Naive thymus-derived CD4-positive, alpha-beta T cell (primary cell): ENCODE results near the gene DHX16. TPM values are rescaled to one million over a fixed set of nuclear protein-coding genes. Genes with fewer than 3 reads are reported as not detected.

Experiments
- ATAC-seq: fragments of 150-1000 bp; cut with Tn5 transposase; 2 replicates; pipeline ENCODE4 v1.10.0; 2021; ENCODE audit warnings: mild to moderate bottlenecking, moderate library complexity
- CTCF ChIA-PET: fragments of 350-600 bp; sonication (Branson Sonifier 250); formaldehyde crosslinking; loops from one replicate; lab custom pipeline; 2021; ENCODE audit warnings: antibody characterized with exemption; lab: Charles Lee
- POLR2A ChIA-PET: fragments of 350-600 bp; sonication (Branson Sonifier 250); formaldehyde crosslinking; loops from one replicate; lab custom pipeline; 2021; ENCODE audit warnings: antibody characterized with exemption, inconsistent platforms; lab: Charles Lee
- DNase-seq, 9 donors: peaks; one replicate each; pipeline versions ENCODE4 v3.0.0 to v3.0.0-alpha.2; 2020 to 2022; ENCODE audit warnings: mixed read lengths in 1 of 9
- H3K27ac ChIP-seq: one replicate; pipeline ENCODE4 v1.7.0; 2013; ENCODE audit warnings: mild to moderate bottlenecking, low read depth, low read length, moderate library complexity
- H3K27me3 ChIP-seq, 2 donors: one replicate each; pipeline ENCODE4 v1.7.0; 2013; ENCODE audit warnings: low read length in 2 of 2, mild to moderate bottlenecking in 2 of 2, moderate library complexity in 2 of 2; ENCODE audit not compliant: control insufficient read depth in 2 of 2, insufficient read depth in 2 of 2
- H3K36me3 ChIP-seq, 3 experiments: 1 replicate in 2 of 3; 2 replicates in 1 of 3; pipeline ENCODE4 v1.7.0; 2013; ENCODE audit warnings: low read length in 3 of 3, mild to moderate bottlenecking in 3 of 3, moderate library complexity in 1 of 3; ENCODE audit not compliant: insufficient read depth in 3 of 3, control insufficient read depth in 2 of 3
- H3K4me1 ChIP-seq, 2 donors: one replicate each; pipeline ENCODE4 v1.7.0; 2013; ENCODE audit warnings: low read length in 2 of 2, mild to moderate bottlenecking in 2 of 2, moderate library complexity in 1 of 2; ENCODE audit not compliant: control insufficient read depth in 2 of 2, insufficient read depth in 2 of 2
- H3K4me3 ChIP-seq: 2 replicates; pipeline ENCODE4 v1.7.0; 2013; ENCODE audit warnings: mild to moderate bottlenecking, low read length
- H3K9me3 ChIP-seq, 3 experiments: 1 replicate in 2 of 3; 2 replicates in 1 of 3; pipeline ENCODE4 v1.7.0; 2013; ENCODE audit warnings: low read length in 3 of 3; ENCODE audit not compliant: control insufficient read depth in 2 of 3
- H3K27ac Mint-ChIP-seq, 9 donors: one replicate each; pipeline ENCODE4 v1.8.0; 2020 to 2022; ENCODE audit warnings: mixed read lengths in 9 of 9, mild to moderate bottlenecking in 8 of 9, moderate library complexity in 5 of 9, inconsistent platforms in 2 of 9
- H3K27me3 Mint-ChIP-seq, 5 donors: one replicate each; pipeline ENCODE4 v1.8.0; 2021 to 2022; ENCODE audit warnings: mixed read lengths in 5 of 5, mild to moderate bottlenecking in 1 of 5
- H3K36me3 Mint-ChIP-seq, 5 donors: one replicate each; pipeline ENCODE4 v1.8.0; 2020 to 2022; ENCODE audit warnings: mixed read lengths in 5 of 5, mild to moderate bottlenecking in 3 of 5, inconsistent platforms in 1 of 5
- H3K4me1 Mint-ChIP-seq, 7 donors: one replicate each; pipeline ENCODE4 v1.8.0; 2020 to 2022; ENCODE audit warnings: mixed read lengths in 7 of 7, mild to moderate bottlenecking in 3 of 7, inconsistent platforms in 1 of 7
- H3K4me3 Mint-ChIP-seq, 10 donors: one replicate each; pipeline ENCODE4 v1.8.0; 2020 to 2022; ENCODE audit warnings: mild to moderate bottlenecking in 10 of 10, mixed read lengths in 10 of 10, moderate library complexity in 6 of 10, inconsistent platforms in 2 of 10
- H3K9me3 Mint-ChIP-seq, 11 donors: one replicate each; pipeline ENCODE4 v1.8.0; 2020 to 2022; ENCODE audit warnings: mixed read lengths in 11 of 11, mild to moderate bottlenecking in 4 of 11, inconsistent platforms in 1 of 11, moderate library complexity in 1 of 11
- intact Hi-C, 2 donors: fragments of 100-400 bp; cut with micrococcal nuclease; formaldehyde crosslinking; loops; one replicate each; pipeline ENCODE4 v1.15.1; 2023
- polyA plus RNA-seq, 2 donors: library from polyadenylated mRNA; unstranded; fragments of 300-500 nt; fragmentation: Illumina TruSeq; gene quantifications; one replicate each; pipeline ENCODE4 v1.2.3, GENCODE V29; 2021
- total RNA-seq, 6 experiments: library from RNA in 5 of 6; stranded (reverse) in 5 of 6; gene quantifications; 1 replicate in 5 of 6; 2 replicates in 1 of 6; pipeline ENCODE4 v1.2.3 and lab custom pipeline; 2021 to 2026

Gene DHX16
- total and polyA plus RNA-seq, 7 experiments from 2014 or later = 14.9 to 51.5 (median 38.3) TPM

DNA sequence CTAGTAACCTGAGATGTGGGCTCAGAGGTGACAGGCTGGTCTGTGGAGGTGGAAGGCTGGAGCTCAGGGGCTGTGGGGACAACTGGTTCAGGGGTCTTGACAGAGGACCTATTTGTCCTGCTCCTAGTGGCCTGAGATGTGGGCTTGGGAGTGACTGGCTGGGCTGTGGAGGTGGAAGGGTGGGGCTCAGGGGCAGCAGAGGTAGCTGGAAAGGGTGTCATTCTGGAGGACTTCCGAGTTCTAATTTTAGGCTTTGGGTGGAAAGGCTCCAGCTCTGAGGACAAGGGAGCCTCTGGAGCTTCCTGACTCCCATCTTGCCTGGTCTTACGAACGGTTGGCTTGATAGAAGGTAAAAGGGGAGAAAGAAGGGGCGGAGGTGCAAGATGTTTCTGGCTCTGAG, 32.8 kb upstream of the DHX16 start:
- peaks cover 0 to 22% (median 4%) of the 10 kb centered on the region in 7 donors for H3K4me1 Mint-ChIP-seq
- H3K4me3 ChIP-seq = no peak overlapping the region
- H3K9me3 Mint-ChIP-seq = no peaks in the 10 kb centered on the region
- no peaks in the 10 kb centered on the region for H3K27me3 ChIP-seq
- ATAC-seq (no peak), DNase-seq (no peak)
- peaks cover 0 to 59% (median 6%) of the 10 kb centered on the region in 3 experiments for H3K36me3 ChIP-seq
- H3K27me3 Mint-ChIP-seq = no peaks in the 10 kb centered on the region
- peak overlapping the region in 3 of 9 donors; percentile 32 to 41 (median 36) for H3K27ac Mint-ChIP-seq
- intact Hi-C loops = no loop called here
- no peak overlapping the region for H3K27ac ChIP-seq
- H3K4me3 Mint-ChIP-seq = no peak overlapping the region
- POLR2A ChIA-PET = interaction anchor here (0.6 to 2.2 kb wide), 4 partner anchors 9 to 24 kb away, joined by 3 to 13 read pairs (median 4); partner anchors contain the start of gene MDC1
- peaks cover 22 to 58% (median 32%) of the 10 kb centered on the region in 5 donors for H3K36me3 Mint-ChIP-seq
- H3K4me1 ChIP-seq = no peaks in the 10 kb centered on the region
- H3K9me3 ChIP-seq = no peaks in the 10 kb centered on the region
- CTCF ChIA-PET = no interaction called here

GRCh38 chr6:30703821-30704220, 31.0 kb upstream of the DHX16 start:
- DNase-seq = no peak
- peaks cover 0 to 53% (median 12%) of the 10 kb centered on the region in 3 experiments for H3K36me3 ChIP-seq
- ChIA-PET CTCF (interaction anchor here (1.3 kb wide), 2 partner anchors 18 to 25 kb away, joined by 4 read pairs; no protein-coding TSS in a partner anchor), POLR2A (interaction anchor here (0.9 to 2.2 kb wide), 6 partner anchors 11 to 23 kb away, joined by 3 to 13 read pairs (median 4); partner anchors contain the start of genes MDC1 and NRM)
- H3K27ac Mint-ChIP-seq = peak overlapping the region in 2 of 9 donors; percentile 20 to 73
- no peaks in the 10 kb centered on the region for H3K9me3 ChIP-seq
- H3K27ac ChIP-seq = no peak overlapping the region
- intact Hi-C loops = no loop called here
- ATAC-seq = no peak
- no peaks in the 10 kb centered on the region for H3K27me3 Mint-ChIP-seq
- H3K27me3 ChIP-seq = no peaks in the 10 kb centered on the region
- peaks cover 0 to 22% (median 4%) of the 10 kb centered on the region in 7 donors for H3K4me1 Mint-ChIP-seq
- H3K4me1 ChIP-seq = no peaks in the 10 kb centered on the region
- H3K4me3 Mint-ChIP-seq = no peak overlapping the region
- H3K9me3 Mint-ChIP-seq = no peaks in the 10 kb centered on the region
- H3K36me3 Mint-ChIP-seq = peaks cover 22 to 58% (median 32%) of the 10 kb centered on the region in 5 donors
- no peak overlapping the region for H3K4me3 ChIP-seq

GRCh38 chr6:30703011-30703410, 30.2 kb upstream of the DHX16 start:
- Histone ChIP-seq H3K9me3 (no peaks in the 10 kb centered on the region), H3K4me3 (no peak overlapping the region), H3K36me3 (peaks cover 0 to 50% (median 12%) of the 10 kb centered on the region in 3 experiments), H3K27me3 (no peaks in the 10 kb centered on the region), H3K27ac (no peak overlapping the region), H3K4me1 (no peaks in the 10 kb centered on the region)
- ChIA-PET CTCF (interaction anchor here (1.3 kb wide), 1 partner anchor 24 kb away, joined by 4 read pairs; no protein-coding TSS in a partner anchor), POLR2A (interaction anchor here (0.9 to 1.4 kb wide), 4 partner anchors 12 to 22 kb away, joined by 3 to 5 read pairs (median 4); partner anchors contain the start of genes MDC1 and NRM)
- H3K4me3 Mint-ChIP-seq = no peak overlapping the region
- peak overlapping the region in 1 of 9 donors; percentile 73 for H3K27ac Mint-ChIP-seq
- DNase-seq (no peak), ATAC-seq (no peak)
- no peaks in the 10 kb centered on the region for H3K9me3 Mint-ChIP-seq
- H3K4me1 Mint-ChIP-seq = peaks cover 0 to 22% (median 4%) of the 10 kb centered on the region in 7 donors
- no peaks in the 10 kb centered on the region for H3K27me3 Mint-ChIP-seq
- intact Hi-C loops = no loop called here
- H3K36me3 Mint-ChIP-seq = peaks cover 20 to 56% (median 31%) of the 10 kb centered on the region in 5 donors

- H3K36me3 ChIP-seq = peaks cover 0 to 30% (median 12%) of the 10 kb centered on the region in 3 experiments
- POLR2A ChIA-PET = interaction anchor here (1.2 to 1.4 kb wide), 2 partner anchors 16 to 22 kb away, joined by 3 read pairs; no protein-coding TSS in a partner anchor
- peaks cover 0 to 11% (median 0%) of the 10 kb centered on the region in 7 donors for H3K4me1 Mint-ChIP-seq
- no peak overlapping the region for H3K4me3 ChIP-seq
- H3K27ac ChIP-seq = no peak overlapping the region
- no peaks in the 10 kb centered on the region for H3K9me3 Mint-ChIP-seq
- no peaks in the 10 kb centered on the region for H3K9me3 ChIP-seq
- no peak overlapping the region for H3K4me3 Mint-ChIP-seq
- no peak for DNase-seq
- no peaks in the 10 kb centered on the region for H3K4me1 ChIP-seq
- no peaks in the 10 kb centered on the region for H3K27me3 ChIP-seq
- H3K36me3 Mint-ChIP-seq = peaks cover 9 to 40% (median 20%) of the 10 kb centered on the region in 5 donors
- intact Hi-C loops = no loop called here
- no peak for ATAC-seq
- H3K27me3 Mint-ChIP-seq = no peaks in the 10 kb centered on the region
- no peak overlapping the region for H3K27ac Mint-ChIP-seq
- CTCF ChIA-PET = no interaction called here
These were observed 27.5 kb upstream of the DHX16 start for GRCh38 chr6:30700340-30700739.

GRCh38 chr6:30696432-30696831, 23.6 kb upstream of the DHX16 start:
- Mint-ChIP-seq H3K27me3 (no peaks in the 10 kb centered on the region), H3K36me3 (peaks cover 0 to 11% (median 2%) of the 10 kb centered on the region in 5 donors), H3K27ac (no peak overlapping the region), H3K9me3 (no peaks in the 10 kb centered on the region), H3K4me1 (peaks cover 2 to 8% (median 7%) of the 10 kb centered on the region in 7 donors), H3K4me3 (no peak overlapping the region)
- Histone ChIP-seq H3K27ac (no peak overlapping the region), H3K9me3 (no peaks in the 10 kb centered on the region), H3K27me3 (no peaks in the 10 kb centered on the region), H3K4me3 (no peak overlapping the region), H3K4me1 (peaks cover 2% of the 10 kb centered on the region in 2 donors), H3K36me3 (peaks cover 0 to 7% (median 3%) of the 10 kb centered on the region in 3 experiments)
- POLR2A ChIA-PET = interaction anchor here (0.6 to 2.4 kb wide), 3 partner anchors 9 to 92 kb away, joined by 3 to 9 read pairs (median 3); no protein-coding TSS in a partner anchor
- intact Hi-C loops = no loop called here
- ATAC-seq = no peak
- no peak for DNase-seq
- CTCF ChIA-PET = interaction anchor here (0.7 kb wide), 1 partner anchor 19 kb away, joined by 3 read pairs; no protein-coding TSS in a partner anchor

DNA sequence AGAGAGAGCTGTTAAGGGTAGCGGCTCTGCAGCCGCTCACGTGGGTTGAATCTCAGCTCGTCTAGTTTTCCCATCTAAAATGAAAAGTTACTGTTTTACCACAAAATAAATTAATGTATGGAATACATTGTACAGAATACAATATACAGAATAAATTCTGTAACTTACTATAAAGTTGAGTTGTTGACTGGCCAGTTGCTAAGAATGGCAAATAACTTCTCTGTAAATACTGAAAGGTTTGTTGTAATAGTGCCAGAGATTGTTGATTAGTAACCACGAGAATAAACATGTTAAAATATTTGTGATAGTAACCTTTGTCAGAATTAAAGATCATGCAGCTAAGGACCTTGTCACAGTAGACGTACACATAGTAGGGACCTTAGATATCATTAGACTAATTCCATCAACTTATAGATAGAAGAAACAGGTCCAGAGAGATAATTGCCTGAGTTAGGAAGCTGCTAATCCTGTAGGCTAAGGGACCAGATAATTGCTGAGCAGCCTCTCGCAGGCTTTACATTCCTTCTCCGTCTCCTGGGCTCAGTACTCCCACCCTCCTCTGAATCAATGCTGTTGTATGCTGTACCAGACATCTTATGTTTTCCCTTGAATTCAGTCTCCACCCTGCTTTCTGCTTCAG, 18.5 kb upstream of the DHX16 start:
- POLR2A ChIA-PET = interaction anchor here (0.6 to 5.3 kb wide), 6 partner anchors 10 to 76 kb away, joined by 3 to 38 read pairs (median 4); partner anchors contain the start of genes MDC1, MRPS18B and PPP1R10
- H3K27ac Mint-ChIP-seq = peak overlapping the region; percentile 18 to 99 (median 81)

More for the DNA sequence above, 18.5 kb upstream of the DHX16 start:
- Histone ChIP-seq H3K27ac (peak overlapping the region; percentile 73), H3K27me3 (no peaks in the 10 kb centered on the region), H3K4me1 (peaks cover 21 to 31% of the 10 kb centered on the region in 2 donors), H3K4me3 (peak overlapping the region; percentile 64), H3K36me3 (peaks cover 0 to 6% (median 0%) of the 10 kb centered on the region in 3 experiments), H3K9me3 (no peaks in the 10 kb centered on the region)
- H3K9me3 Mint-ChIP-seq = no peaks in the 10 kb centered on the region
- ATAC-seq (no peak), DNase-seq (no peak)
- H3K4me1 Mint-ChIP-seq = peaks cover 39 to 48% (median 44%) of the 10 kb centered on the region in 7 donors
- peaks cover 0 to 11% (median 0%) of the 10 kb centered on the region in 5 donors for H3K36me3 Mint-ChIP-seq
- H3K4me3 Mint-ChIP-seq = peak overlapping the region; percentile 86 to 100 (median 90)
- intact Hi-C loops = loop anchor here in 1 of 2 donors (1.0 kb wide), 1 partner anchor 9 kb away; no protein-coding TSS in a partner anchor
- H3K27me3 Mint-ChIP-seq = no peaks in the 10 kb centered on the region
- CTCF ChIA-PET = interaction anchor here (0.9 to 2.9 kb wide), 6 partner anchors 13 to 150 kb away, joined by 3 to 12 read pairs (median 4); partner anchors contain the start of genes DHX16, MDC1 and TUBB
